Stomach (tissue), 9 donors: ENCODE measurements around the gene NHSL1. TPM values are rescaled to one million over a fixed set of nuclear protein-coding genes. Genes with fewer than 3 reads are reported as not detected.

Source experiments
- DNase-seq, 2 donors: peaks; one replicate each; pipeline versions ENCODE4 v3.0.0 to v3.0.0-alpha.2; 2013 to 2019
- H3K27ac ChIP-seq, 5 donors: fragments of 200-600 bp in 4 of 5; sonication (generic) in 4 of 5; one replicate each; pipeline ENCODE4 v1.5.1; 2013 to 2019; ENCODE audit warnings: mild to moderate bottlenecking in 1 of 5, moderate library complexity in 1 of 5
- H3K27me3 ChIP-seq, 3 donors: fragments of 200-600 bp; sonication (generic); one replicate each; pipeline ENCODE4 v1.5.1; 2017 to 2019; ENCODE audit warnings: mixed run types in 1 of 3
- H3K36me3 ChIP-seq, 4 donors: fragments of 200-600 bp; sonication (generic); 1 replicate in 3 of 4; 2 replicates in 1 of 4; pipeline ENCODE4 v1.5.1; 2016 to 2019
- H3K4me1 ChIP-seq, 4 donors: fragments of 200-600 bp; sonication (generic); one replicate each; pipeline ENCODE4 v1.5.1; 2016 to 2019
- H3K4me3 ChIP-seq, 4 donors: fragments of 200-600 bp; sonication (generic) in 3 of 4; one replicate each; pipeline ENCODE4 v1.5.1; 2016 to 2019; ENCODE audit warnings: mild to moderate bottlenecking in 1 of 4
- H3K9me3 ChIP-seq, 4 donors: fragments of 200-600 bp; sonication (generic); one replicate each; pipeline ENCODE4 v1.5.1; 2016 to 2019
- CTCF ChIP-seq, 7 experiments: fragments of 450-650 bp in 4 of 7; fragments of 200-600 bp in 3 of 7; sonication (generic) in 3 of 7; IDR thresholded peaks; one replicate each; pipeline ENCODE4 v1.5.1; 2016 to 2019; ENCODE audit warnings: antibody characterized with exemption in 7 of 7, control low read depth in 2 of 7, mild to moderate bottlenecking in 1 of 7
- EP300 ChIP-seq: sonication (generic); formaldehyde crosslinking; IDR thresholded peaks from one replicate; pipeline ENCODE4 v1.6.1; 2017; ENCODE audit warnings: antibody characterized with exemption
- POLR2A ChIP-seq, 4 donors: fragments of 450-650 bp; IDR thresholded peaks; one replicate each; pipeline ENCODE4 v1.6.1; 2016; ENCODE audit warnings: antibody characterized with exemption in 4 of 4, control low read depth in 2 of 4, mild to moderate bottlenecking in 1 of 4, moderate library complexity in 1 of 4
- POLR2AphosphoS5 ChIP-seq, 3 donors: sonication (generic); formaldehyde crosslinking; IDR thresholded peaks; one replicate each; pipeline ENCODE4 v1.6.1; 2016; ENCODE audit warnings: antibody characterized with exemption in 3 of 3
- WGBS, 5 donors: extraction: QIAGEN DNeasy Blood & Tissue Kit in 3 of 5; methylation state at CpG; one replicate each; pipeline versions ENCODE4 v1.1.5 to v1.1.7; 2013 to 2018; 5-methylcytosine and 5-hydroxymethylcytosine counted together
- intact Hi-C: fragments of 100-400 bp; cut with DNase I; formaldehyde crosslinking; loops from one replicate; pipeline ENCODE4 v1.15.1; 2023; ENCODE audit warnings: low total_unique reads
- polyA plus RNA-seq, 3 donors: library from polyadenylated mRNA; stranded (reverse); fragments of 200-250 nt; gene quantifications; one replicate each; pipeline ENCODE4 v1.2.3, GENCODE V29; 2013
- total RNA-seq, 5 donors: library from RNA; depleted of rRNA; stranded (reverse); fragments of >200 nt; gene quantifications; one replicate each; pipeline versions ENCODE4 v1.1.0 to v1.2.3, GENCODE V29; 2014 to 2016
- donor health status: healthy with polysubstance abuse.
- donor health status: Bipolar disorder and iron deficiency.
- donor health status: healthy.

NHSL1 gene
- total and polyA plus RNA-seq, 8 donors, result 1.8 to 44.6 (median 27.4) TPM

GRCh38 chr6:138503881-138504680, 4.8 kb upstream of the NHSL1 start:
- Histone ChIP-seq H3K4me3 (no peak overlapping the region), H3K27ac (peak overlapping the region; percentile 14 to 82 (median 71)), H3K9me3 (no peaks in the 10 kb centered on the region), H3K27me3 (no peaks in the 10 kb centered on the region), H3K36me3 (no peaks in the 10 kb centered on the region), H3K4me1 (peaks cover 12 to 71% (median 36%) of the 10 kb centered on the region in 4 donors)
- DNase-seq, result no peak
- WGBS, 5 donors, result 47 to 73% (median 50%) methylated on average over 7 of the region's 7 CpGs
- intact Hi-C loops, result no loop called here
- TF ChIP-seq POLR2A (IDR thresholded peaks at IDR 0.05) (no peak), EP300 (no peak), POLR2AphosphoS5 (IDR thresholded peaks at IDR 0.05) (peak in 1 of 3 donors; percentile 25)

- no peak overlapping the region for H3K4me3 ChIP-seq
- H3K36me3 ChIP-seq, result no peaks in the 10 kb centered on the region
- H3K9me3 ChIP-seq, result no peaks in the 10 kb centered on the region
- H3K4me1 ChIP-seq, result peaks cover 12 to 76% (median 43%) of the 10 kb centered on the region in 4 donors
- TF ChIP-seq POLR2A (IDR thresholded peaks at IDR 0.05), result no peak
- no peak for TF ChIP-seq EP300
- TF ChIP-seq CTCF (IDR thresholded peaks at IDR 0.05), result no peak
- TF ChIP-seq POLR2AphosphoS5 (IDR thresholded peaks at IDR 0.05), result no peak
- 58 to 81% (median 75%) methylated on average over 3 of the region's 3 CpGs for WGBS, 5 donors
- peak overlapping the region in 2 of 5 donors; percentile 17 to 71 for H3K27ac ChIP-seq
- intact Hi-C loops, result no loop called here
- no peak for DNase-seq
- H3K27me3 ChIP-seq, result no peaks in the 10 kb centered on the region
Measured at GRCh38 chr6:138502546-138502945, 3.3 kb upstream of the NHSL1 start.

- intact Hi-C loops, result no loop called here
- 30 to 52% (median 41%) methylated on average over 5 of the region's 5 CpGs for WGBS, 5 donors
- TF ChIP-seq POLR2A (IDR thresholded peaks at IDR 0.05) (no peak), CTCF (IDR thresholded peaks at IDR 0.05) (no peak), POLR2AphosphoS5 (IDR thresholded peaks at IDR 0.05) (no peak), EP300 (no peak)
- DNase-seq, result no peak
- Histone ChIP-seq H3K4me1 (peaks cover 12 to 64% (median 45%) of the 10 kb centered on the region in 4 donors), H3K9me3 (no peaks in the 10 kb centered on the region), H3K36me3 (no peaks in the 10 kb centered on the region), H3K4me3 (no peak overlapping the region), H3K27me3 (no peaks in the 10 kb centered on the region), H3K27ac (peak overlapping the region in 4 of 5 donors; percentile 44 to 68 (median 54))
Measured at GRCh38 chr6:138500867-138501446, 1.7 kb upstream of the NHSL1 start.

- no peak for DNase-seq
- intact Hi-C loops, result no loop called here
- Histone ChIP-seq H3K27me3 (no peaks in the 10 kb centered on the region), H3K4me3 (peak overlapping the region in 1 of 4 donors; percentile 28), H3K27ac (peak overlapping the region; percentile 44 to 68 (median 59)), H3K4me1 (peaks cover 12 to 58% (median 44%) of the 10 kb centered on the region in 4 donors), H3K36me3 (no peaks in the 10 kb centered on the region), H3K9me3 (no peaks in the 10 kb centered on the region)
- TF ChIP-seq CTCF (IDR thresholded peaks at IDR 0.05) (no peak), EP300 (no peak), POLR2A (IDR thresholded peaks at IDR 0.05) (no peak), POLR2AphosphoS5 (IDR thresholded peaks at IDR 0.05) (no peak)
- 24 to 52% (median 46%) methylated on average over 3 of the region's 3 CpGs for WGBS, 5 donors
Measured at GRCh38 chr6:138500045-138500665, 861 bp upstream of the NHSL1 start.
